HepG2 (cell line): ENCODE results near the gene MYO19. TPM values are rescaled to one million over a fixed set of nuclear protein-coding genes. Genes with fewer than 3 reads are reported as not detected.
A peak's percentile ranks its signal among the peaks of the same experiment; 100 is the strongest.

ENCODE experiments used
- CCDC6 ChIP-seq: sonication (generic); formaldehyde crosslinking; IDR thresholded peaks from 2 replicates; pipeline ENCODE4 v1.8.1; 2022; ENCODE audit warnings: mild to moderate bottlenecking, missing genetic modification reagents, moderate library complexity
- ELF1 ChIP-seq: sonication (generic); formaldehyde crosslinking; IDR thresholded peaks from 2 replicates; pipeline ENCODE4 v1.4.0; 2020; ENCODE audit warnings: missing genetic modification reagents
- FOXA1 ChIP-seq, 2 experiments: fragments of 450-650 bp in 1 of 2; sonication (generic) in 1 of 2; formaldehyde crosslinking in 1 of 2; IDR thresholded peaks; 2 replicates each; pipeline versions ENCODE4 v1.4.0 to v1.6.1; 2016 to 2020; ENCODE audit warnings: missing genetic modification reagents in 1 of 2
- GABPA ChIP-seq, 2 experiments: IDR thresholded peaks; 2 replicates each; pipeline ENCODE4 v1.6.1; 2011 to 2016; ENCODE audit warnings: low read depth in 2 of 2, low read length in 1 of 2, missing biosample characterization in 1 of 2, missing genetic modification characterization in 1 of 2
- HNF4A ChIP-seq: sonication (generic); formaldehyde crosslinking; IDR thresholded peaks from 2 replicates; pipeline ENCODE4 v1.4.0; 2020; ENCODE audit warnings: missing genetic modification reagents
- NFATC3 ChIP-seq: sonication (generic); formaldehyde crosslinking; IDR thresholded peaks from 2 replicates; pipeline ENCODE4 v1.5.1; 2020; ENCODE audit warnings: mild to moderate bottlenecking, missing genetic modification reagents
- PHF8 ChIP-seq: sonication (generic); formaldehyde crosslinking; IDR thresholded peaks from 2 replicates; pipeline ENCODE4 v1.5.0; 2020; ENCODE audit warnings: missing genetic modification reagents
- PRMT3 ChIP-seq: sonication (generic); formaldehyde crosslinking; IDR thresholded peaks from 2 replicates; pipeline ENCODE4 v1.8.1; 2022; ENCODE audit warnings: low read depth, mild to moderate bottlenecking, moderate library complexity, missing genetic modification reagents, borderline replicate concordance
- RARA ChIP-seq: IDR thresholded peaks from 2 replicates; pipeline ENCODE4 v1.6.1; 2016; ENCODE audit warnings: missing genetic modification reagents, missing compliant biosample characterization
- SALL1 ChIP-seq: sonication (generic); formaldehyde crosslinking; IDR thresholded peaks from 2 replicates; pipeline ENCODE4 v1.8.0; 2022; ENCODE audit warnings: mild to moderate bottlenecking, missing genetic modification reagents
- SP4 ChIP-seq: sonication (generic); formaldehyde crosslinking; IDR thresholded peaks from 2 replicates; pipeline ENCODE4 v1.8.1; 2023; ENCODE audit warnings: mild to moderate bottlenecking, missing genetic modification reagents
- ZFP37 ChIP-seq: sonication (generic); formaldehyde crosslinking; IDR thresholded peaks from 2 replicates; pipeline ENCODE4 v1.4.0; 2020; ENCODE audit warnings: missing genetic modification reagents, borderline replicate concordance
- ZNF17 ChIP-seq: sonication (generic); formaldehyde crosslinking; IDR thresholded peaks from 2 replicates; pipeline ENCODE4 v1.5.0; 2020; ENCODE audit warnings: mild to moderate bottlenecking, missing genetic modification reagents
- ZNF20 ChIP-seq: sonication (generic); formaldehyde crosslinking; IDR thresholded peaks from 2 replicates; pipeline ENCODE4 v1.4.0; 2020; ENCODE audit warnings: mild to moderate bottlenecking, moderate library complexity, missing genetic modification reagents
- ZNF350 ChIP-seq: sonication (generic); formaldehyde crosslinking; IDR thresholded peaks from 2 replicates; pipeline ENCODE4 v1.4.0; 2020; ENCODE audit warnings: mild to moderate bottlenecking, low read depth, missing genetic modification reagents, borderline replicate concordance
- ZNF619 ChIP-seq: sonication (generic); formaldehyde crosslinking; IDR thresholded peaks from 2 replicates; pipeline ENCODE4 v1.4.0; 2020; ENCODE audit warnings: mild to moderate bottlenecking, missing genetic modification reagents
- ZNF703 ChIP-seq: sonication (generic); formaldehyde crosslinking; IDR thresholded peaks from 2 replicates; pipeline ENCODE4 v1.5.1; 2020; ENCODE audit warnings: missing genetic modification reagents, mild to moderate bottlenecking, moderate library complexity, borderline replicate concordance
- ZNF816 ChIP-seq: sonication (generic); formaldehyde crosslinking; IDR thresholded peaks from 2 replicates; pipeline ENCODE4 v1.8.0; 2022; ENCODE audit warnings: missing genetic modification reagents, mild to moderate bottlenecking, borderline replicate concordance
- polyA plus RNA-seq, 8 experiments: library from polyadenylated mRNA; depleted of rRNA in 3 of 8; stranded (reverse) in 7 of 8; unstranded in 1 of 8; fragments of >200 nt; fragmentation: Illumina TruSeq in 4 of 8; extraction: Trizol in 4 of 8; gene quantifications; 2 replicates each; pipeline versions ENCODE4 v1.2.1 to v1.2.3, GENCODE V29; 2011 to 2016; ENCODE audit warnings: low read depth in 4 of 8, missing spikeins in 1 of 8, mixed read lengths in 1 of 8; ENCODE audit not compliant: insufficient read depth in 1 of 8
- total RNA-seq, 5 experiments: library from RNA; depleted of rRNA; stranded (reverse); fragments of >200 nt; fragmentation: Illumina TruSeq; extraction: Trizol; gene quantifications; 2 replicates each; pipeline ENCODE4 v1.2.3, GENCODE V29; 2016; ENCODE audit warnings: low read depth in 1 of 5
- TF ChIP-seq, protein P1 (sequence below): sonication (generic); formaldehyde crosslinking; IDR thresholded peaks from 2 replicates; pipeline ENCODE4 v1.4.0; 2020; ENCODE audit warnings: missing genetic modification reagents
- TF ChIP-seq, protein P2 (sequence below): sonication (generic); formaldehyde crosslinking; IDR thresholded peaks from 2 replicates; pipeline ENCODE4 v1.8.1; 2022; ENCODE audit warnings: mild to moderate bottlenecking, missing genetic modification reagents
- TF ChIP-seq, protein P3 (sequence below): sonication (generic); formaldehyde crosslinking; IDR thresholded peaks from 2 replicates; pipeline ENCODE4 v1.4.0; 2020; ENCODE audit warnings: mild to moderate bottlenecking, missing genetic modification reagents, borderline replicate concordance

MYO19 gene
- total and polyA plus RNA-seq, 2 of the 13 experiments (the other 11 are each of a cell fraction or from before 2014, with no cell fraction given) = 75.7 to 82.3 TPM

DNA sequence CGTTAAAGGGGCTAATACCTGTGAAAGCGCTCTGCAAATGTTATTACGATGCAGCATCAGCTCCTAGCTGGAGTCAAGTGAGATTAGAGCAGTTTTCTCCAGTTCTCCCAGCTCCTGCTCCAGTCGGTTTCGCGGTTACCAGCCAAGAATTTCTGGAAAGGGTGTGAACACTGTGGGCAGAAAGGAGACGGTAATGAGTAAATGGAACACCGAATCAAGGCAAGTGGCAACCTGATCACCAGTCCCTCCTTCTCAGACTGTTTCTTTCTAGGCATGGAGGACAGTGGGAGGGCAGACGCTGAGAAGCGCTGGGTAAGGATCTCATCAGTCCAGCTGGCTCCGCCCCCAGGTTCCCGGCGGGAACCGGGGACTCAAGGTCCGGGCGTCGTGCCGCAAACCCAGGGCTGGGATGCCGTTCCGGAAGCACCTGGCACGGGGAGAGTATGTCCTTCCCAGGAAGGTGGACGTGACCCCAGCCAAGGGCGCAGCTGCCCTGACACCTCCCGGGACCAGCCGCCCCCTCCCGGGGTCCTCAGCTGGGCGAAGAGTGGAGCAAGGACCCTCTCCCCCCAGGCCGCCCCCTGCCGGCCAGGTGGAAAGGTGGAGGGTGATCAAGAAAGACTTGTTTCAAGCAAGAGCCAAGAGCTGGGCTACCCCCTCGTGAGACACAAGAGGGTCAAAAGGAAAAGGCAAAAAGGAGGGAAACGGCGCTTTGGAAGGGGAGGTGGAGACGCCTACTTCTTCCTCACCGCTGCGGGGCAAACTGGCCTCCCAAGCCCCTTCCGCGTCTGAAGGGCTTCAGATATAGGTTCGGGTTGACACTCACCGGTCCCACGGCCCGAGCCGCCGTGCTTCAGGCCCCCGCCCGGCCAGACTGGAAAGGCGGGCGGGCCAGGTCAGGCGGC is 481 bp downstream of the MYO19 start (continued):
- TF ChIP-seq, protein P1, sequence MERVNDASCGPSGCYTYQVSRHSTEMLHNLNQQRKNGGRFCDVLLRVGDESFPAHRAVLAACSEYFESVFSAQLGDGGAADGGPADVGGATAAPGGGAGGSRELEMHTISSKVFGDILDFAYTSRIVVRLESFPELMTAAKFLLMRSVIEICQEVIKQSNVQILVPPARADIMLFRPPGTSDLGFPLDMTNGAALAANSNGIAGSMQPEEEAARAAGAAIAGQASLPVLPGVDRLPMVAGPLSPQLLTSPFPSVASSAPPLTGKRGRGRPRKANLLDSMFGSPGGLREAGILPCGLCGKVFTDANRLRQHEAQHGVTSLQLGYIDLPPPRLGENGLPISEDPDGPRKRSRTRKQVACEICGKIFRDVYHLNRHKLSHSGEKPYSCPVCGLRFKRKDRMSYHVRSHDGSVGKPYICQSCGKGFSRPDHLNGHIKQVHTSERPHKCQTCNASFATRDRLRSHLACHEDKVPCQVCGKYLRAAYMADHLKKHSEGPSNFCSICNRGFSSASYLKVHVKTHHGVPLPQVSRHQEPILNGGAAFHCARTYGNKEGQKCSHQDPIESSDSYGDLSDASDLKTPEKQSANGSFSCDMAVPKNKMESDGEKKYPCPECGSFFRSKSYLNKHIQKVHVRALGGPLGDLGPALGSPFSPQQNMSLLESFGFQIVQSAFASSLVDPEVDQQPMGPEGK (CRISPR knock-in tag) = peak; percentile 66
- TF ChIP-seq CCDC6 (CRISPR knock-in tag) = peak; percentile 38; the same call in 1 of the 2 replicates
- TF ChIP-seq PRMT3 (CRISPR knock-in tag) = peak; percentile 74; the same call in 1 of the 2 replicates
- TF ChIP-seq ZNF20 = 0 out of 2 replicates have a peak, but pooled peaks have one; percentile 4
- TF ChIP-seq NFATC3 = 0 out of 2 replicates have a peak, but pooled peaks have one; percentile 66
- TF ChIP-seq GABPA (IDR thresholded peaks at IDR 0.05; ENCODE audit: low read depth, low read length) = peak; percentile 27
- TF ChIP-seq GABPA (CRISPR knock-in tag; IDR thresholded peaks at IDR 0.05; ENCODE audit: low read depth) = peak; percentile 43
- 0 out of 2 replicates have a peak, but pooled peaks have one; percentile 18 for TF ChIP-seq ZNF703 (CRISPR knock-in tag)
- TF ChIP-seq RARA (CRISPR knock-in tag) = peak; percentile 14; the same call in 1 of the 2 replicates
- TF ChIP-seq FOXA1 (IDR thresholded peaks at IDR 0.05) = no peak
- no peak for TF ChIP-seq FOXA1 (CRISPR knock-in tag; IDR thresholded peaks at IDR 0.05)
- TF ChIP-seq ZFP37 (CRISPR knock-in tag) = 0 out of 2 replicates have a peak, but pooled peaks have one; percentile 24
- TF ChIP-seq, protein P2, sequence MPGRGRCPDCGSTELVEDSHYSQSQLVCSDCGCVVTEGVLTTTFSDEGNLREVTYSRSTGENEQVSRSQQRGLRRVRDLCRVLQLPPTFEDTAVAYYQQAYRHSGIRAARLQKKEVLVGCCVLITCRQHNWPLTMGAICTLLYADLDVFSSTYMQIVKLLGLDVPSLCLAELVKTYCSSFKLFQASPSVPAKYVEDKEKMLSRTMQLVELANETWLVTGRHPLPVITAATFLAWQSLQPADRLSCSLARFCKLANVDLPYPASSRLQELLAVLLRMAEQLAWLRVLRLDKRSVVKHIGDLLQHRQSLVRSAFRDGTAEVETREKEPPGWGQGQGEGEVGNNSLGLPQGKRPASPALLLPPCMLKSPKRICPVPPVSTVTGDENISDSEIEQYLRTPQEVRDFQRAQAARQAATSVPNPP = no peak
- peak; percentile 58; the same call in 1 of the 2 replicates for TF ChIP-seq ELF1 (CRISPR knock-in tag)
- TF ChIP-seq, protein P3, sequence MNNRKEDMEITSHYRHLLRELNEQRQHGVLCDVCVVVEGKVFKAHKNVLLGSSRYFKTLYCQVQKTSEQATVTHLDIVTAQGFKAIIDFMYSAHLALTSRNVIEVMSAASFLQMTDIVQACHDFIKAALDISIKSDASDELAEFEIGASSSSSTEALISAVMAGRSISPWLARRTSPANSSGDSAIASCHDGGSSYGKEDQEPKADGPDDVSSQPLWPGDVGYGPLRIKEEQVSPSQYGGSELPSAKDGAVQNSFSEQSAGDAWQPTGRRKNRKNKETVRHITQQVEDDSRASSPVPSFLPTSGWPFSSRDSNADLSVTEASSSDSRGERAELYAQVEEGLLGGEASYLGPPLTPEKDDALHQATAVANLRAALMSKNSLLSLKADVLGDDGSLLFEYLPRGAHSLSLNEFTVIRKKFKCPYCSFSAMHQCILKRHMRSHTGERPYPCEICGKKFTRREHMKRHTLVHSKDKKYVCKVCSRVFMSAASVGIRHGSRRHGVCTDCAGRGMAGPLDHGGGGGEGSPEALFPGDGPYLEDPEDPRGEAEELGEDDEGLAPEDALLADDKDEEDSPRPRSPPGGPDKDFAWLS (CRISPR knock-in tag) = 0 out of 2 replicates have a peak, but pooled peaks have one; percentile 12
- TF ChIP-seq SP4 (CRISPR knock-in tag) = 0 out of 2 replicates have a peak, but pooled peaks have one; percentile 8
- peak; percentile 41; the same call in 1 of the 2 replicates for TF ChIP-seq SALL1 (CRISPR knock-in tag)
- TF ChIP-seq ZNF17 (CRISPR knock-in tag) = peak; percentile 67; the same call in 1 of the 2 replicates
- 0 out of 2 replicates have a peak, but pooled peaks have one; percentile 5 for TF ChIP-seq HNF4A (CRISPR knock-in tag)
- 0 out of 2 replicates have a peak, but pooled peaks have one; percentile 19 for TF ChIP-seq ZNF619 (CRISPR knock-in tag)
- 0 out of 2 replicates have a peak, but pooled peaks have one; percentile 6 for TF ChIP-seq ZNF350
- TF ChIP-seq PHF8 = peak; percentile 1; the same call in 1 of the 2 replicates
- TF ChIP-seq ZNF816 = 0 out of 2 replicates have a peak, but pooled peaks have one; percentile 5
